ENCODE measurements around the gene ATG5. TPM values are rescaled to one million over a fixed set of nuclear protein-coding genes. Genes with fewer than 3 reads are reported as not detected.

The ATG5 gene
- total and polyA plus RNA-seq, 2 donors from 2014 or later, result 26.5 to 31.6 TPM

DNA sequence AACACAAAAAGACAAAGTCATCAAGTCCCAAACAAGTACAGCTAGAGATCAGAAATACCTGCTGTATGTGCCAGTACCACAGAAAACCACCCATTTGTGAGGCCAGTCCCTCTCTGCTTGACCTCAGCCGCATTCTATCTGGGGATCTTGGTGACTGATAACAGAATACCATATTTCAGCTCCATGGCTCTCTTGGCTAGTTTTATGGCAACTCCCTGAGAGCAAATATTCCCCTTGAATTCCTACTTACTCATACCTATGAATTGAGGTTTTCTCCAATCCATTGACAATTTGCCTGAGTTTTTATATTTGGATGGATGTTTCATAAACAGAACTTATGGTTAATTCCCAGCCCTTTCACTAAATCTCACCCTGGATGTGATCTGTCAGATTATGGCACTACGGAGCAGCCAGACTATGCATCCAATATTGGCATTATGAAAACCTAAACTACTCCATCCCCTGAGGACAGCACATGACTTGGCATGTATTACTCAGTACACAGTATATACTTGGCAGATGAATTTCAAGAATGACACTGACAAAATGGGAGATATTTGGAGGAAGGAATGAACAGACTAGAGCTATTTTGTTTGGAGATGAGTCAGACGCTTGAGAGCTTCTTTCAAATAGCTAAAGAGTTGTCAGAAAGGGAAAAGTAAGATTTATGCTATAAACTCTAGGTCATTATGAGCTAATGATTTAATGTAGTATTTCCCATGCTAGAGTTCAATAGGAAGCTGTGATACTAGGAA, 143.7 kb downstream of the ATG5 start:
- no peaks in the 10 kb centered on the region for H3K27me3 ChIP-seq (ENCODE audit: control insufficient read depth, insufficient read depth, low read length)
- TF ChIP-seq, protein P1, sequence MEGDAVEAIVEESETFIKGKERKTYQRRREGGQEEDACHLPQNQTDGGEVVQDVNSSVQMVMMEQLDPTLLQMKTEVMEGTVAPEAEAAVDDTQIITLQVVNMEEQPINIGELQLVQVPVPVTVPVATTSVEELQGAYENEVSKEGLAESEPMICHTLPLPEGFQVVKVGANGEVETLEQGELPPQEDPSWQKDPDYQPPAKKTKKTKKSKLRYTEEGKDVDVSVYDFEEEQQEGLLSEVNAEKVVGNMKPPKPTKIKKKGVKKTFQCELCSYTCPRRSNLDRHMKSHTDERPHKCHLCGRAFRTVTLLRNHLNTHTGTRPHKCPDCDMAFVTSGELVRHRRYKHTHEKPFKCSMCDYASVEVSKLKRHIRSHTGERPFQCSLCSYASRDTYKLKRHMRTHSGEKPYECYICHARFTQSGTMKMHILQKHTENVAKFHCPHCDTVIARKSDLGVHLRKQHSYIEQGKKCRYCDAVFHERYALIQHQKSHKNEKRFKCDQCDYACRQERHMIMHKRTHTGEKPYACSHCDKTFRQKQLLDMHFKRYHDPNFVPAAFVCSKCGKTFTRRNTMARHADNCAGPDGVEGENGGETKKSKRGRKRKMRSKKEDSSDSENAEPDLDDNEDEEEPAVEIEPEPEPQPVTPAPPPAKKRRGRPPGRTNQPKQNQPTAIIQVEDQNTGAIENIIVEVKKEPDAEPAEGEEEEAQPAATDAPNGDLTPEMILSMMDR (IDR thresholded peaks at IDR 0.05; ENCODE audit: borderline replicate concordance, extremely low read depth, insufficient read depth), result no peak
- H3K9ac ChIP-seq (ENCODE audit: low read length in 3 of 3), result no peak overlapping the region
- H3K9me3 ChIP-seq (ENCODE audit: control insufficient read depth in 2 of 3, insufficient read depth in 1 of 3, low read length in 3 of 3), result no peaks in the 10 kb centered on the region
- intact Hi-C loops (cut with DNase I), result no loop called here
- no peaks in the 10 kb centered on the region for H3K36me3 ChIP-seq (ENCODE audit: control insufficient read depth in 2 of 3, insufficient read depth in 3 of 3, low read length in 3 of 3)
- H3K27ac ChIP-seq (ENCODE audit: low read depth in 2 of 2, low read length in 2 of 2), result no peak overlapping the region
- H3K4me1 ChIP-seq (ENCODE audit: control insufficient read depth in 2 of 3, insufficient read depth in 2 of 3, low read depth in 1 of 3, low read length in 3 of 3), result no peaks in the 10 kb centered on the region
- no peak for DNase-seq
- no peak for FAIRE-seq
- no peak overlapping the region for H3K4me3 ChIP-seq (ENCODE audit: low read length in 3 of 3)

DNA sequence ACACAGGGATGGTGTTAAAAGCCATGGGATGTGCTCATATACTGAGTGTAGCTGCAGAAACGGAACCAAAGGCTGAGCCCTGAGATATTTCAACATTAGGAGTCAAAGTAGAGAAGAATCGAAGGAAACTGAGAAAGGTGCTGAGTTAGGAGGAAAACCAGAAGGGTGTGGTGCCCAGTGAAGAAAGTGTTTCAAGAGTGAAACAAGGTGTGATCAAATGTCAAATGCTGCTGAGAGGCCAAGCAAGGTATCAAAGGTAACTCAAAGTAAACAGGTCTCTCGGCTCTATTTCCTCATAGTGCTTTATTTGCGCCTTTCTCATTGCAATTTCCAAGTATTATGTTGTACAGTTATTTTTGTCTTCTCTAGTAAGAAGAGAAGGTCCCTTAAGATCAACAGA, 145.4 kb downstream of the ATG5 start:
- no peak overlapping the region for H3K9ac ChIP-seq (ENCODE audit: low read length in 3 of 3)
- TF ChIP-seq, protein P1 (IDR thresholded peaks at IDR 0.05; ENCODE audit: borderline replicate concordance, extremely low read depth, insufficient read depth), result no peak
- no peaks in the 10 kb centered on the region for H3K27me3 ChIP-seq (ENCODE audit: control insufficient read depth, insufficient read depth, low read length)
- no peaks in the 10 kb centered on the region for H3K36me3 ChIP-seq (ENCODE audit: control insufficient read depth in 2 of 3, insufficient read depth in 3 of 3, low read length in 3 of 3)
- no peaks in the 10 kb centered on the region for H3K4me1 ChIP-seq (ENCODE audit: control insufficient read depth in 2 of 3, insufficient read depth in 2 of 3, low read depth in 1 of 3, low read length in 3 of 3)
- no peak for FAIRE-seq
- DNase-seq, result no peak
- intact Hi-C loops (cut with DNase I), result no loop called here
- H3K4me3 ChIP-seq (ENCODE audit: low read length in 3 of 3), result no peak overlapping the region
- no peak overlapping the region for H3K27ac ChIP-seq (ENCODE audit: low read depth in 2 of 2, low read length in 2 of 2)
- H3K9me3 ChIP-seq (ENCODE audit: control insufficient read depth in 2 of 3, insufficient read depth in 1 of 3, low read length in 3 of 3), result no peaks in the 10 kb centered on the region

DNA sequence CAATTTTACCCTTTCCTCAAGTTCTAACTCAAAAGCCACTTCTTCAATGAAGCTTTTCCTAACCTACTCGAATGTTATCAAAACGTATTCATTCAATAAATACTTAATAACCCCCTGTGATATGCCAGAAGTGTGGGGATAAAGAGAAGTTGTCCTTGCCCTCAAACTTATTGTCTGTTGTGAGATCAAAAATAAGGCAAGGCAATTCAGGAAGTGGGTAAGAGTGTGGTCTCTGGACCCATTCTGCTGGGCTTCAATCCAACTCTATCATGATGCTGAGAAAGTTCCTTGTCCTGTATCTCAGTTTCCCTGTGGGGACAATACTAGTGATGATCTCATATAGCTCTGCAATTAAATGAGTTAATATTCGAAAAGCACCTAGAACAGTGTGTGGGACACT, 146.7 kb downstream of the ATG5 start:
- H3K4me1 ChIP-seq (ENCODE audit: control insufficient read depth in 2 of 3, insufficient read depth in 2 of 3, low read depth in 1 of 3, low read length in 3 of 3), result no peaks in the 10 kb centered on the region
- no peaks in the 10 kb centered on the region for H3K9me3 ChIP-seq (ENCODE audit: control insufficient read depth in 2 of 3, insufficient read depth in 1 of 3, low read length in 3 of 3)
- TF ChIP-seq, protein P1 (IDR thresholded peaks at IDR 0.05; ENCODE audit: borderline replicate concordance, extremely low read depth, insufficient read depth), result no peak
- no peak overlapping the region for H3K4me3 ChIP-seq (ENCODE audit: low read length in 3 of 3)
- no peaks in the 10 kb centered on the region for H3K36me3 ChIP-seq (ENCODE audit: control insufficient read depth in 2 of 3, insufficient read depth in 3 of 3, low read length in 3 of 3)
- no peak overlapping the region for H3K9ac ChIP-seq (ENCODE audit: low read length in 3 of 3)
- no peak overlapping the region for H3K27ac ChIP-seq (ENCODE audit: low read depth in 2 of 2, low read length in 2 of 2)
- DNase-seq, result no peak
- H3K27me3 ChIP-seq (ENCODE audit: control insufficient read depth, insufficient read depth, low read length), result no peaks in the 10 kb centered on the region
- no peak for FAIRE-seq
- intact Hi-C loops (cut with DNase I), result no loop called here

All from kidney (tissue), 14 donors.